Panc1 (cell line): ENCODE results near the gene COL16A1.

ENCODE experiments used
- SIN3A ChIP-seq: IDR thresholded peaks from 2 replicates; pipeline ENCODE4 v1.6.1; 2012; ENCODE audit warnings: low read depth, mild to moderate bottlenecking, low read length, moderate library complexity, borderline replicate concordance; ENCODE audit not compliant: insufficient read depth
- TF ChIP-seq, protein P1 (sequence below): fragments of 450-650 bp; IDR thresholded peaks from 2 replicates; pipeline ENCODE4 v1.5.1; 2017; ENCODE audit warnings: mild to moderate bottlenecking

DNA sequence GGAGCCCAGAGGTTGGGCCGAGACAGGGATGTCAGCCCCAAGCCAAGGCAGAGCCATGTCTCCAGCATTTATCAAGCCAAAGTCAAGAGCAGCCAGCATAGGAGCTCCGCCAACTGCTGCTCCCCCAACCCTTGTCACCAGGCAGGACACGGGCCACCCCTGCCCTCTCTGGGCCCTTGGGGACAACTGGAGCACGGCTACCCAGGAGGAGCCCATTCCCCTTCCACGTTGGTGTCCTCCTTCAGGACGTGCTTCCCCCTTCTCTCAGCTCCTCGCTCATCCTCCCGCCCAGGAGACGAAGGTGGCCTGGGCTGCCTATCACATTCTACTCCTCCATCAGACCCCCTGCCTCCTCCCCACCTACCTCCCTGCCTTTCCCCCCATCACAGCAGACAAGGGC lies 39.3 kb downstream of the COL16A1 start:
- TF ChIP-seq, protein P1, sequence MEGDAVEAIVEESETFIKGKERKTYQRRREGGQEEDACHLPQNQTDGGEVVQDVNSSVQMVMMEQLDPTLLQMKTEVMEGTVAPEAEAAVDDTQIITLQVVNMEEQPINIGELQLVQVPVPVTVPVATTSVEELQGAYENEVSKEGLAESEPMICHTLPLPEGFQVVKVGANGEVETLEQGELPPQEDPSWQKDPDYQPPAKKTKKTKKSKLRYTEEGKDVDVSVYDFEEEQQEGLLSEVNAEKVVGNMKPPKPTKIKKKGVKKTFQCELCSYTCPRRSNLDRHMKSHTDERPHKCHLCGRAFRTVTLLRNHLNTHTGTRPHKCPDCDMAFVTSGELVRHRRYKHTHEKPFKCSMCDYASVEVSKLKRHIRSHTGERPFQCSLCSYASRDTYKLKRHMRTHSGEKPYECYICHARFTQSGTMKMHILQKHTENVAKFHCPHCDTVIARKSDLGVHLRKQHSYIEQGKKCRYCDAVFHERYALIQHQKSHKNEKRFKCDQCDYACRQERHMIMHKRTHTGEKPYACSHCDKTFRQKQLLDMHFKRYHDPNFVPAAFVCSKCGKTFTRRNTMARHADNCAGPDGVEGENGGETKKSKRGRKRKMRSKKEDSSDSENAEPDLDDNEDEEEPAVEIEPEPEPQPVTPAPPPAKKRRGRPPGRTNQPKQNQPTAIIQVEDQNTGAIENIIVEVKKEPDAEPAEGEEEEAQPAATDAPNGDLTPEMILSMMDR, result no peak
- TF ChIP-seq SIN3A, result no peak
